HG03064 (cell line): ENCODE results near the gene UBE2K.
"Not testable (repeated sequence)": the region's sequence is repeated elsewhere in the genome, so short reads cannot be mapped to it uniquely, and the experiment has no call there.

Experiments
- ATAC-seq: cut with Tn5 transposase; IDR thresholded peaks from one replicate; pipeline ENCODE4 v1.9.1; 2021; ENCODE audit warnings: low read depth; ENCODE audit not compliant: unreplicated experiment

Gene UBE2K

GRCh38 chr4:39786838-39787237 lies 88.9 kb downstream of the UBE2K start:
- no peak for ATAC-seq

- ATAC-seq, result no peak
These were observed 94.2 kb downstream of the UBE2K start for GRCh38 chr4:39792128-39792527.

GRCh38 chr4:39792529-39792928 lies 94.6 kb downstream of the UBE2K start:
- ATAC-seq, result no peak

DNA sequence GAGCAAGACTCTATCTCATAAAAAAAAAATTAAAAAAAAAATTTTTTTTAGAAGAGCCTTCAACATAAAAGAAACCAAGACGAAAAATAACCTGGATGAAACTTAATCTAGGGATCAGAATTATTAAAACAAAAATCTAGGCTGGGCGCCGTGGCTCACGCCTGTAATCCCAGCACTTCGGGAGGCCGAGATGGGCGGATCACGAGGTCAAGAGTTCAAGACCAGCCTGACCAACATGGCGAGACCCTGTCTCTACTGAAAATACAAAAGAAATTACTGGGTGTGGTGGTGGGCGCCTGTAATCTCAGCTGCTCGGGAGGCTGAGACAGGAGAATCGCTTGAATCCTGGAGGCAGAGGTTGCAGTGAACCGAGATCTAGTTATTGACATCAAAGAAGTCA lies 95.0 kb downstream of the UBE2K start:
- ATAC-seq, result not testable (repeated sequence)

- no peak for ATAC-seq
These were observed 104.1 kb downstream of the UBE2K start for GRCh38 chr4:39802005-39802404.

DNA sequence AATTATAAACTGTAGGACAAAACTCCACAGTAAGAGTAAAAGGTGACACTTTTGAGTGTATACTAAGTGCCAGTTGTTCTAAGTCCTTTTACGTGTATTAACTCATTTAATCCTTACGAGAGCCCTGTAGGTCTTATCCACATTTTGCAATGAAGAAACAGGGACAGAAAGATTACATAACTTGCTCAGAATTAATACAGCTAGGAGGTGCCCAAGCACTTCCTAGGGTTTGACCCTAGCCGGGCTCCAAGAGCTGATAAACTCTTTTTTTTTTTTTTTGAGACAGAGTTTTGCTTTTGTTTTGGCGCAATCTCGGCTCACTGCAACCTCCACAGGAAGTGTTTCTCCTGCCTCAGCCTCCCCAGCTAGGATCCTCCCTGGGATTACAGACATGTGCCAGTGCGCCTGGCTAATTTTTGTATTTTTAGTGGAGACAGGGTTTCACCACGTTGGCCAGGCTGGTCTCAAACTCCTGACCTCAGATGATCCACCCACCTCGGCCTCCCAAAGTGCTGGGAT lies 110.4 kb downstream of the UBE2K start:
- ATAC-seq, result no peak

DNA sequence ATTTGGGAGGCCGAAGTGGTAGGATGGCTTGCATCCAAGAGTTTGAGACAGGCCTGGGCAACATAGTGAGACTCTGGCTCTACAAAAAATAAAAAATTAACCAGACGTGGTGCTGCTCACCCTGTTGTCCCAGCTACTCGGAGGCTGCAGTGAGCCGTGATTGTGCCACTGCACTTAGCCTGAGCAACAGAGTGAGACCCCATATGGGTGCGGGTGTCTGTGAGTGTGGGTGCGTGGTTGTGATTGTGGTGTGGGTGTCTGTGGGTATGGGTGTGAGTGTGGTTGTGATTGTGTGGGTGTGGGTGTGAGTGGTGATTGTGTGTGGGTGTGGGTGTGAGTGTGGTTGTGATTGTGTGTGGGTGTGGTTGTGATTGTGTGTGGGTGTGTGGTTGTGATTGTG lies 114.6 kb downstream of the UBE2K start:
- ATAC-seq, result no peak

- not testable (repeated sequence) for ATAC-seq
These were observed 115.1 kb downstream of the UBE2K start for GRCh38 chr4:39813033-39813432.

- ATAC-seq, result not testable (repeated sequence)
These were observed 115.8 kb downstream of the UBE2K start for GRCh38 chr4:39813761-39814160.

DNA sequence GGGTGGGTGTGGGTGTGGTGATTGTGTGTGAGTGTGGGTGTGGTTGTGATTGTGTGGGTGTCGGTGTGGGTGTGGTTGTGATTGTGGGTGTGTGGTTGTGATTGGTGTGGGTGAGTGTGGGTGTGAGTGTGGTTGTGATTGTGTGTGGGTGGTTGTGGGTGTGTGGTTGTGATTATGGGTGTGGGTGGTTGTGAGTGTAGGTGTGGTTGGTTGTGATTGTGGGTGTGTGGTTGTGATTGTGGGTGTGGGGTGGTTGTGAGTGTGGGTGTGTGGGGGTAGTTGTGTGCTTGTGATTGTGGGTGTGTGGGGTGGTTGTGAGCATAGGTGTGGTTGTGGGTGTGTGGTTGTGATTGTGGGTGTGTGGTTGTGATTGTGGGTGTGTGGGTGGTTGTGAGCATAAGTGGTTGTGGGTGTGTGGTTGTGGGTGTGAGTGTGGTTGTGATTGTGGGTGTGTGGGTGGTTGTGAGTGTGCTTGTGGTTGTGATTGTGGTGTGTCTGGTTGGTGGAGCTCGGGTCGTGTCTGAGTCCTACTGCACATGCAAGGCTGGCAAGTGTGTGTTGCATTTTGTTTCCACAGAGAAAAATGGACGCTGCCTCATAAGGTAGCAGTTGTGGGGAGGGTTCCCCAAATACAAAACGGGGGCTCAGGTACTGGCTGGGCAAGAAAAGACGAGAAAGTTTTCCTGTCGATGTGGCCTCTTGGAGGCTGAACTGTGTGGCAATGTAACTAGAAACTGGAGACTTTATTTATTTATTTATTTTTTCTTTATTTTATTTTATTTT lies 116.7 kb downstream of the UBE2K start:
- no peak for ATAC-seq

DNA sequence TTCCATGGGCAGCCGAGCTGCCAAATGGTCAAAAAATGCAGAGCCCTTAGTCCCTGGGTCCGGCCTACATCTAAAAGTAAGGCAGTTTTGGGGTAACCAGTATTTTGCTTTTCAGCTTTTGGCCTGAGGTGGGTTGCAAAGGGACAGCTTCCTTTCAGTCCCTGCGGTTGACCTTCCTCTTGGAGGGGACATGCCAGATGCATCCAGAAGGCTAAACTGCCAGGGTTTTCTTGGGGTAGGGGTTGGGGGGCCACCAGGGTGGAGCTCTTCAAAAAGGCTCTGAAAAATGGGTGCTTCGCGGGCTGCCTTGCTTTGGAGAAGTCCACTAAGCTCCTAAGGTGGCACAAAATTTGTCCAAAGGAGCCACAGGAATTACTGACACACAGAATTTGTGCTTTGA lies 120.7 kb downstream of the UBE2K start:
- ATAC-seq, result no peak

- ATAC-seq, result no peak
These were observed 122.2 kb downstream of the UBE2K start for GRCh38 chr4:39820186-39820585.

GRCh38 chr4:39821951-39822350 lies 124.0 kb downstream of the UBE2K start:
- no peak for ATAC-seq

GRCh38 chr4:39822662-39823061 lies 124.7 kb downstream of the UBE2K start:
- ATAC-seq, result no peak

- no peak for ATAC-seq
These were observed 125.3 kb downstream of the UBE2K start for GRCh38 chr4:39823191-39823590.

- no peak for ATAC-seq
These were observed 127.2 kb downstream of the UBE2K start for GRCh38 chr4:39825090-39825489.

DNA sequence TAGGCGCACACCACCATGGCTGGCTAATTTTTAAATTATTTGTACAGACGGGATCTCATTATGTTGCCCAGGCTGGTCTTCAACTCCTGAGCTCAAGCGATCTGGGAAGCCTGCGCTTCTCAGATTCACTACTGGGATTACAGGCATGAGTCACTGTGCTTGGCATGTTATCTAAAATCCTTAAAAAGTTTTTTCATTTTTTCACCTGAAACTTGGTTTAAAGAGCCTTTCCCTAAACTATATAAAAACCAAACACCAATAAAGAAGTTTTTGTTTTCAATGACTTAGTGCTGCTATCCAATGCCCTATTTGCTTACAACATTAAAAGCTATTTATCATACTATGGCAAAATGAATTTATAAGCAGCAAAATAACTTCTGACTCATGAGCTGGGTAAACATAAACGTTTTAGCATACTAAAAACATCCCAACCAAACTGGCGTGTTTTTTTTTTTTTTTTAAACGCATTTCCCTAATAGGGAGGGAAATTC lies 127.8 kb downstream of the UBE2K start:
- ATAC-seq, result no peak
